ENCODE results near the gene SCN1B.
"Not testable (repeated sequence)": the region's sequence is repeated elsewhere in the genome, so short reads cannot be mapped to it uniquely, and the experiment has no call there.

The SCN1B gene

DNA sequence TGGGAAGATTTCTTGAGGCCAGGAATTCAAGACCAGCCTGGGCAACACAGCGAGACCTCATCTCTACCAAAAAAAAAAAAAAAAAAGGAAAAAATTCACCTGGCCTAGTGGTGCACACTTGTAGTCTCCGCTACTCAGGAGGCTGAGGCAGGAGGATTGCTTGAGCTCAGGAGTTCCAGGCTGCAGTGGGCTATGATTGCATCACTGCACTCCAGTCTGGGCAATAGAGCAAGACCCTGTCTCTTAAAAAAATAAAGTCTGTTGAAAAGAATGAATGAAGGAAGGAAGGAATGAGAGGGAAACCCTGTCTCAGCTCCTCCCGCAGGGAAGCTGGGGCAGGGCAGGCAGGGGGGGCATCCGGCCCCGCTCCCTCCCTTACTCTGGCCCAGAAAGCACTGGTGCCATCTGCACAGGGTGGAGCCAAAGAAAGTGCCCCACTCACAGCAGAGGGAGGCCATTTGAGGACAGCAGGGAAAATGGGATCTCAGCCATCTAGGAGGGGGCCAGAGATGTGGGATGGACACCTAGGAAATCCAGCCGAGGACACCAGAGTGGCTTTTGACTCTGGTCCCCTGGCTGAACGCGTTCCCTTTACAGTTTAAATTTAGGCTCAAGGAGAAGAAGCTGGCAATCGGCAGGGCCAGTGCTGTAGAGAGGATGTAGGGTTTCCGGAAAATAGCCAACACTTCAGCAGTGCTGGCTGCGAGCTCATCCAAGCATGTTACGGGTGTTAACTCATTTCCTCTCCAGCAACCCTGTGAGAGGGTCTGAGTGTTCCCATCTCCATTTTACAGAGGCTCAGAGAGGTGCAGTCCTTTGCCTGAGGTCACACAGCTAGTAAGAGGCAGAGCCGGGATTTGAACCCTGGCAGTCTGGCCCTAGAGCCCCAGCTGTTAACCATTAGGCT is 7.7 kb downstream of the SCN1B start:
- DNase-seq (ENCODE audit: low read depth) = no peak

DNA sequence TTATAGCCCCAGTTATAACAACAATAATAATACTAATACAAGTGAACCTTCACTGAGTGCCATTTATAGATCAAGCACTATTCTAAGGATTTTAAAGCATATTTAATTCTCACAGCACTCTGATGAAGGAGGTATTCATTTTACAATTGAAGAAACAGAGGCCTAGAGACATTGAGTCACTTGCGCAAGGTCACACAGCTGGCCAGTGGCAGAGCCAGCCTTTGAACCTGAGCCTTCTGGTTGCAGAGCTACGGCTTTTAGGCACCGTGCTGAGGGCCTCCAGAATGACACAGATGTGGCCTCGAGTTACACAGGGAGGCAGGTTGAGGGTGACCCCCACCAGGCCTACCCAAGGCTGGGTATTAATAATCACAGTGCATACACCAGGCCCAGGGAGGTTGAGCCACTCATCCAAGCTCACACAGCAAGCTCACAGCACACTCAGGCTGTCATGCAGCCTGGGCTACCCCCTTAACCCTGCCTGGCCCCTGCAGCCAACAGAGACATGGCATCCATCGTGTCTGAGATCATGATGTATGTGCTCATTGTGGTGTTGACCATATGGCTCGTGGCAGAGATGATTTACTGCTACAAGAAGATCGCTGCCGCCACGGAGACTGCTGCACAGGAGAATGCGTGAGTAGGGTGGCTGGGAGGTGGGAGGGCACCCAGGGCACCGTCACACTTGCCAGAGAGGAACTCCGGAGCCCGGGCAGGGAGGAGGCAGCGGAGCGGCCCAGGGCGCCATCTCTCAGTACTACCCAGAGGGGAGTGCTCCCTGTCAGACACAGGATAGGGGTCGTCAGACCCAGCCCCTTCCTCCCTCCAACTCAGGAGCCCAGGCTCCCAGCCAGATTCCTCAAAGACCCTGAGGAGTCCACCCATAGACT is 8.6 kb downstream of the SCN1B start:
- DNase-seq (ENCODE audit: low read depth) = no peak

DNA sequence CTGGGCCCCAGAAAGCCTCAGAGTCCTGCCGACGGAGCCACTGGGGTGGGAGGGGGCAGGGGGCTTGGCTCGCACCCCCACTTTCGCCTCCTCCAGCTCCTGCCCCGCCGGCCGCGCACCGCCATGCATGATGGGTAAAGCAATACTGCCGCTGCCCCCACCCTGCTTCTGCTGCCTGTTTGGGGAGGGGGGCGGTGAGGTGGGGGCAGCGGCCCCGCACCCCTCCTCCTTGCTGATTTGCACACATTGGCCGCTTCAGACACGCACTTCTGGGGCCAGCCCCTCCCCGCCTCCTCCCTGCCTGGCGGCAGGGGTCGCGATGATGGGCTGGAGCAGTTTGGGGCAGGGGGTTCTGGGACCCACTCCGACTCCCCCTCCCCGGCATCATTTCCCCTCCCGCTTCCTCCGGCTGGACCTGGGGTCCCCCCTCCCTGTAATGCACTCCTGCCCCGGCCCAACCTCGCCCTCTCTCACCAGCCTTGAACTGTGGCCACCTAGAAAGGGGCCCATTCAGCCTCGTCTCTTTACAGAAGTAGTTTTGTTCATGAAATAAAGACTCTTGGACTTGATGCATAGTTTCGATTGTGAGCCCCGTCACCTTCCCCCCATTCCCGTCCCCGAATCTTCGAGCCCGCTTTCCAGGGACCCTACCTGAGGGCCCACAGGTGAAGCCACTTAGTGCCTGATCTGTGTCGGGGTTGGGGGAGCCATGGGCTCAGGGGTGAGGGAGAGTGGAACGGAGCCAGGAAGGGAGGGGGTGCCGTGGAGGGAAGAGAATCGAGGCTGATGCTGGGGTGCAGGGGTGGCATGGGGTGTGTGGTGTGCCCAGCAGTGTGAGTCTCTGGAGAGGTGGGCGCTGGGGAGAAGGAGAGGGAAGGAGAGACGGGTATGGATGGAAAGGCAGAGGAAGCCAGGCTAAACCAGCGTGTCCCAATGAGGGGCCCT is 9.9 kb downstream of the SCN1B start:
- no peak for DNase-seq (ENCODE audit: low read depth)

DNA sequence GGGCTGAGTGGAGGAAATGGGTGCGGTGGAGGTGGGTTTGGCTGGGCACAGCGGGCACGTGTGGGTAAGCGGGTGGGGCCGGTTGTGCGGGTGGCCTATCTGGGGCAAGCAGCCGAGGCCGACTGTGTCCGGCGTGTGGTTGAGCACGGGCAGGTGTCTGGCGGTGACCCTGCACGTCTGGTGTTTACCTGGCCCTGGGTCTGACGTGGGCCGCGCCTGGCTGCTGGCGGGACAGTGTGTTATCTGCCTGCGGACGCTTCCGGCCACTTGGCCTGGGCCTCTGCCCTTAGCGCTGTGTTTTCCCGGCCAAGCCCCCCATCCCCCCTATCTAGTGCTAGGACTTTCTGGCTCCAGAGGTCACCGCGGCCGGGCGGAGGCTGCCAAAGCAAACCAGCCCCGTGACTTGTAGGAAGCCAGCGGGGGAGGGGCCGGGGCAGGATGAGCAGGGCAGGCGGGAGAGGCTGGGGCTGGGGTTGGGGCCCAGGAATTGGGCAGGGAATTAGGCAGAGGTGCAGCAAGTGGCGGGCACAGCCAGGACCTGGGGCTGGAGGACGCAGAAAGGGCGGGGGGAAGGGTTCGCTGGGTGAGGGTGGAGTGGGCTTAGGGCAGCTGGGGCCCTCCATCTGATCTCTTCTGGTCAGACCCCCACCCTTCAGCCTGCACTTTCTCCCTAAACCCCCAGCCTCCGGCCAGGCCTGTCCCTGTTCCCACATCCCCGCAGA is 10.7 kb downstream of the SCN1B start:
- DNase-seq (ENCODE audit: low read depth) = no peak

DNA sequence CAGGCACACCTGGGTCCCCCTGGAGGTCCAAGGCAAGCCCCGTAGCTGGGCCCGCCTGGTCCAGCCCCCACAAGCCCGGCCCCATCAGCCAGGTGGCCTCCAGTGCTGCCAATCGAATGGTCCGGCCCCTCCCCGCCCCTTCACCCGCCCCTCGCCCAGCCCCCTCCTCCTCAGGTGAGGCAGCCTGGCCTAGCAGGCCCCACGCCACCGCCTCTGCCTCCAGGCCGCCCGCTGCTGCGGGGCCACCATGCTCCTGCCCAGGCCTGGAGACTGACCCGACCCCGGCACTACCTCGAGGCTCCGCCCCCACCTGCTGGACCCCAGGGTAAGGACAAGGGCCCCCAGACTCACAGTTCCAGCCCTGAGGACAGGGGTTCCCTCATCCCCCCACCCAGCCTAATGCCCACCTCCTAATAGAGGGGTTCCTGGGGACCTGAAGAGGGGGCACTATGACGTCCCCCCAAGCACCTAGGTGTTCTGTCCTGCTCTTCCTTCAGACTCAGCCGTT is 11.3 kb downstream of the SCN1B start, which contains the start of gene HPN:
HPN (plus strand) TSS at position 174 of the 508 bp plus-strand sequence. CDS start 786 bp downstream, outside the sequence.
- no peak for DNase-seq (ENCODE audit: low read depth)

DNA sequence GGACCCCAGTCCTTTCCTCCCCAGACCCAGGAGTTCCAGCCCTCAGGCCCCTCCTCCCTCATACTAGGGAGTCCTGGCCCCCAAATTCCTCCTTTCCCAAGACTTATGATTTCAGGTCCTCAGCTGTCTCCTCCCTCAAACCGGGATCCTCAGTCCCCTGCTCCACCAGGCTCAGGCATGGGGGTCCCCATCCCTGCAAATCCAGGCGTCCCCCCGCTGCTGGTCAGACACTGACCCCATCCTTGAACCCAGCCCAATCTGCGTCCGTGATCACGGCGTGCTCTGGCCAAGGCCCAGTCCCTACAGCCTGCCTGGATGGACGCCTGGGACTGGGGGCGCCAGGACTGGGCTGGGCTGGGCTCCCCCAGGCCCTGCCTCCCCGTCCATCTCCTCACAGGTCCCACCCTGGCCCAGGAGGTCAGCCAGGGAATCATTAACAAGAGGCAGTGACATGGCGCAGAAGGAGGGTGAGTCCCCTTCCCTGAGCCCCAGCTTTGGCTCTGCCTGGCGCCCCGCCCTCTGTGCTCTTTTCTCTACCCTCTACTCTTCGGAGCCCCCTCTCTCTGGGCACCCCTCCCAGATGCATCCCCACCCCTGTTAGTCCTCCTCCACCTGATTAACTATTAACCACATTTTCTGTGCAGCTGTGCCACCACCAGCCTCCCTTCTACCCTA is 11.9 kb downstream of the SCN1B start:
- DNase-seq (ENCODE audit: low read depth) = no peak

DNA sequence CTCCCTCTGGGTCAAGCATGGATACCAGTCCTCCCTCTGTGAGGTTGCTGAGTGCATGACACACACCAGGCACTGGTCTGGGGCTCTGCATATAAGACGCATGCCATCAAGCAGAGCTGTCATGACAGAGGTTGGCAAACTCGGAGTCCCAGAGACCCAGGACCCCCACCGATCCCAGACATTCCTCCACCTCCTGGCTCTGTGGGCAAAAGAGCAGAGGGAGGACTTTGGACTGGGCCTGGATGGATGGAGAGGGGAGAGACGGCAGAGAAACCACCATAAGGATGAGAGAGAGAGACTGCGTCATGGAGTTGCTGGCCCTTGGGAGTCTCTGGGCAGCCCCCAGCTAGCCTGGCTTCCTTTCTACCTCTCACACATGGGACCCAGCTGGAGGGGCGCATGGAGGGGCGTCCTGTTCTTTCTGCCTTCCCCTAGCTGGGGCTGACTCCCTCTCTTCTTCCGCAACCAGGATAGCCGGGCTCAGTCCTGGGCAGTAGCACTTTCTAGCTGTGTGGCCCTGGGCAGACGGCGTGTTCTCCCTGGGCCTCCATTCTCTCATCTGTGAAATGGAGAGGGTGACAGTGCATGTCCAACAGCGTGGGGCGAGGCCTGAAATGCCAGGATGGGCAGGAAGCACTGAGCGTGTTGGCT is 12.8 kb downstream of the SCN1B start:
- DNase-seq (ENCODE audit: low read depth) = no peak

DNA sequence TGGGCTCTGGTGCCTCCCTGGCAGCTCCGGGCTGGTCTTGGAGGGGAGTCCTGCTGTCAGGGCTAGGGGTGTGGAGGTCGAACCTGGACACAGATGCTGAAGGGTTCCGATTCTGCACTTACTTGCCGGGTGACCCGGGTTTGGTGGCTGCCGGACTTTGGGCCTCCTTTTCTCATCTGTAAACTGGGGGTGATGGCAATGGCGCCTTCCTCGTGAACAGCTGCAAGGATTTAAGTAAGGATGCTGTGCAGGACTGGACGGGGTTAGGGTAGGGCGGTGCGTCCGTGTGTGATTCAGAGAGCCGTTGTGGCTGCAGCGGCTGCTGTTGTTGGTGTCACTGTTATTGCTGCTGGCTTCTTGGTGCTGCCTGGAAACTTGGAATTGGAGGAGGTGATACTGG is 13.6 kb downstream of the SCN1B start:
- DNase-seq (ENCODE audit: low read depth) = no peak

DNA sequence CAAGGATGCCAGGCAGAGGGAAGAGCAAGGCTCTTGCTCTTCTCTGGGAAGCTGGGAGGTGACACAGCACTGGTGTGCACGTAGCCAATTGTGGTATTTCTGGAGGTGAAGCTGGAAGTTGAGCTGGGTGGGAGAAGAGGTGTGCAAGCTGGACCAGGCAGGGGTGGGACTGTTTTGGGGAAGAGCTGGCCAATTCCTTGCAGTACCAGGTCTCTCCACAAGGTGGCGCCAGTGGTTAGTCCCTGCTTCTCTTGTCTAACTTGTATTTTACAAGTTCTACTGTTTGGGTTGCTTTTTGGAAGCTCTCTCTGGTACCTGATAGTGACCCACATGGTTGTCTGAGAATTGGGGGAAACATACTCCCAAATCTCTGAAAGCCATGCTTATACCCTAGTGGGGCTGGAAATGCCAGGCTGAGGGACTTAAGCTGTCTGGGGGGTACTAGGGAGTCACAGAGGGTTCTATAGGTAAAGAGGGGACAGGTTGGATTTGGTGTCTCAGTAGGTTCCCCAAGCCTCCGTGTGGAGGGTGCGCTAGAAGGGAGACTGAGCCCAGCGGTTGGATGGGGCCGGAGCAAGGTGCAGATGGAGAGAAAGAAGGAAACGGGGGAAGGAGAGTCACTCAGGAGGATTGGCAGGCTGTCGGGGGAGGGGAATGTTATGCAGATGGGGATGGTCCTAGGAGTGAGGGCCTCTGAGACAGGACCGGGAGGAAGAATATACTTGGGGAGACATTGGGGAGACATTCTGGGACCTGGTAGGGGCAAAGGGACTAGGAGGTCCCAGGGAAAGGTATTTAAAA is 14.2 kb downstream of the SCN1B start:
- no peak for DNase-seq (ENCODE audit: low read depth)

DNA sequence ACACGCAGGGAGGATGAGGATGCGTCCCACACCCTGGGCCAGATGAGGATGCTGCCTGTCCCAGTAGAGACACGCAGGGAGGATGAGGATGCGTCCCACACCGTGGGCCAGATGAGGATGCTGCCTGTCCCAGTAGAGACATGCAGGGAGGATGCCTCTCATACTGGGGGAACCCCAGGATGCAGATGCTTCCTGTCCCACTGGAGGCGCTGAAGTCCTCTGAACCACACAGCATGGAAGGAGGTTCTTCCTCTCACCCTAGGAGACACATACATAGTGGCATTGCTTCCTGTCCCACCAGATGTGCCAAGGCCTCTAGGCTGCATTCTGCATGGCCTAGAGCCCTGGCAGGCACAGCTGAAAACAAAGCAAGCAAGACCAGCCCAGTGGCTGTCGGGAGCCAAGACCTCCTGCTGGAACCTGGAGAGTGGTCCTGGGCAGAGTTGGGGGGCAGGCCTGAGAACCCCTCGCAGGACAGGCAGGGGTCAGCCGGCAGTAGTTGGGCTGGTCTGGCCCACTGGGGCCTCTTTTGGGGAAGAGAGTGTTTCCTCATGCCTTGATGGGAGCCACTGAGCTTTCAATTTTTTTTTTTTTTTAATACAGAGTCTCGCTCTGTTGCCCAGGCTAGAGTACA is 15.5 kb downstream of the SCN1B start:
- no peak for DNase-seq (ENCODE audit: low read depth)

DNA sequence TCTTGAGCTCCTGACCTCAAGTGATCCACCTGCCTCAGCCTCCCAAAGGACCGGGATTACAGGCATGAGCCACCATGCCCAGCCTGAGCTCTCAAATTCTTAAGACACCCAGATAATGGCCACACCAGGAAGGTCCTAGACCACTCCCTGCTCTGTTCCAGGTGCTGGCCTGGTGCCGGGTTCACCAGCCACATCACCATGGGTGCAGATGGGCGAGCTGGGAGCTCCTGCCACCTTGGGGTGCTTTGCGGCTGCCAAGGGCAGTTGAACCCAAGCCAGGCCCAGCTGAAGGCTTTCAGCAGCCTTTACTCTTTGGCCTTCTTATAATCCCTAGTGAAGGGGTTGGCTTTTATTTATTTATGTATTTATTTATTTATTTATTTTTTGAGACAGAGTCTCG is 16.2 kb downstream of the SCN1B start:
- DNase-seq (ENCODE audit: low read depth) = no peak

DNA sequence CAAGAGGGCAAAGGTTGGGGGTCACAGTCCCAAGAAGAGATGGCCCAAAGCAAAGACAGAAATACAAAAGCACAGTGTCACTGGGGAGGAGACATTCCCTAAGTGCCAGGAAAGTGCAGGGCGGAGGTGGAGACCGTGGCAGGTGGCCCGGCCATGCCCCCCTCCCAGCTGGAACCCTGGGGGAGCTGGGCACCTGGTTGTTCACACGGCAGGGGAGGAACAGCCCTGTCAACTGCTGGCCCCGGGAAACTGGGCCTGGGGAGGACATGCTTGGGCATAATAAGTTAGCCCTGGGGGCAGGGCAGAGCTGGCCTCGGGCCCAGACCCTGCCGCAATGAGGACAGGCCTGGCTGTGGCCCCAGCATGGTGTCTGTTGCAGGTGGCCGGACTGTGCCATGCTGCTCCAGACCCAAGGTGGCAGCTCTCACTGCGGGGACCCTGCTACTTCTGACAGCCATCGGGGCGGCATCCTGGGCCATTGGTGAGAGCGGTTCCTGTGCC is 18.7 kb downstream of the SCN1B start:
- DNase-seq (ENCODE audit: low read depth) = no peak

DNA sequence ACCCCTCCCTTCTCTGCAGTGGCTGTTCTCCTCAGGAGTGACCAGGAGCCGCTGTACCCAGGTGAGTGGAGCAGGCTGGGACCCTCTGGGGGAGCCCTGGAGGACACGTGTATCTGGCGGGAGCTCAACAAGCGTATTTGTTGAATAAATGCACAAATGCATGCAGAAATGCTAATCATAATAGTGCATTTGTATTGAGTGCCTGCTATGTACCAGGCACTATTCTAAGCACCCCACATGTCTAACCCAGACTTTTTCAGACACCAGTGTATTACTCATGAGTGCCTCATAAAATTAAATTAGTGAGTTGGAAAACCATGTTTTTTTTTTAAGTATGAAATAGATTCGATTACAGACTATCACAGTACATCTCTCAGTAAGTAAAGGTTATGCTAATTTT is 19.2 kb downstream of the SCN1B start:
- no peak for DNase-seq (ENCODE audit: low read depth)

DNA sequence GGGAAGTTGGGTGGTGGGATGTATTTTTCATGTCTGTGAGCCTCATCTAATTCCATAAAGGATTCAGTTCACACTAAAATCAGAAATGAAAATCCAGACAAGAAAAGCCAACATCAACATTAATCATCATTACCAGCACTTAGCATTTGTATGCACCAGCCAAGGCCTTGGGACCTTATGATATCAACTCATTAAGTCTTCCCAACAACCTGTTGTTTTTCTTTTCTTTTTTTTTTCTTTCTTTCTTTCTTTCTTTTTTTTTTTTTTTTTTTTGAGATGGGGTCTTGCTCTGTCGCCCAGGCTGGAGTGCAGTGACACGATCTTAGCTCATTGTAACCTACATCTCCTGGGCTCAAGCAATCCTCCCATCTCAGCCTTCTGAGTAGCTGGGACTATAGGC is 20.4 kb downstream of the SCN1B start:
- DNase-seq (ENCODE audit: low read depth) = not testable (repeated sequence)

DNA sequence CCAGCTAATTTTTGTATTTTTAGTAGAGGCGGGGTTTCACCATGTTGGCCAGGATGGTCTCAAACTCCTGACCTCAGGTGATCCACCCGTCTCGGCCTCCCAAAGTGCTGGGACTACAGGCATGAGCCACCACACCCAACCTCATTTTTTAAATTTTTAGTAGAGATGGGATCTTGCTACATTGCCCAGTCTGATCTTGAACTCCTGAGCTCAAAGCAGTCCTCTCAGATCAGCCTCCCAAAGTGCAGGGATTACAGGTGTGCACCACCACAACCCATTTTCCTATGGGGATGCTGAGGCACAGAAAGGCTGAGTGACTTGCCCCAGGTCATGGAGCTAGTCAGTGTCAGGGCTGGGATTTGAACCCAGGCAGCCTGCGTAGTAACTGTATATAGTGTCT is 21.0 kb downstream of the SCN1B start:
- DNase-seq (ENCODE audit: low read depth) = not testable (repeated sequence)

DNA sequence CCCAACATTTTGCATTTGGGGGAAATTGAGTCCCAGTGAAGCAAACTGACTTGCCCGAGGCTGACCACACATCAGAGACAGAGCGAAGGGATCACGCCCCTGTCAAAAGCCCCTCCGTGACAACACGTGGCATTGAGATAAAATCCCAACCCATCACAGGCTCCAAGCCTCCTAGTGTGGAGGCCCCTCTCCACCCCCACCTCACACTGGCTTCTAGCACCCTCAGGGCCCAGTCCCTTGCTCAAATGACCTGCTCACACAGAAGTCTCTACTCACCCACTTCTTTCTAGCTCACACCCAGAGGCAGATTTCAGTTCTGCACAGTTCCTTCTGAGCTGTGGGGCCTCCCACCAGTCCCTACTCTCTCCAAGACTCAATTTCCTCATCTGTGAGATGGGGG is 21.5 kb downstream of the SCN1B start:
- DNase-seq (ENCODE audit: low read depth) = no peak

DNA sequence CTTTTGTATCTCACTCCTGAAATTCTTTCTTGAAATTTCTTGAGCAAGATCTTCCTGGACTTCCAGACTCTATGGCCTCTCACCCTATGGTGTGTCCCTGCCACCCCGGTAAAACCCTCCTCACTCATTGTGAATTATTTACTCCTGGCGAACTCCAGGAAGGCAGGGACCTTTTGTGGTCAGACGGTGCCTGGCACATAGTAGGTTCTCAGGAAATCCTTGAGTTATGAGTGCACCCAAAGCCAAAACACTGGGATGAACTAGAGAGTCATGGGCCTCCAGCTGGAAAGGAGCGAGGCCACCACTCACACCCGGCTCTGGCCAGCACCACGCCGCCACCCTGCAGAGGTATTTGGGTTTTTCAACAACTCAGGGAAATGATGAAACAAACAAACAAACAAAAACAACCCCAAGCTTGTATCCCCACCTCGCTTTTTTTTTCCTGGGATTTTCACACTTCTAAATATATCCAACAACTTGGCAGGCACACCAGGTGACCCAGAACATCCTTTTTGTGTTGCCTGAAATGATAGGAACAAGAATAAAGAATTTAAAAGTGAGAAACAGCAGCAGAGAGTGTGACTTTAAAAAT is 22.4 kb downstream of the SCN1B start:
- no peak for DNase-seq (ENCODE audit: low read depth)

Data from fibroblast of the conjunctiva (primary cell).